IPS-NIHi7 (cell line): ENCODE data around the gene UBE2R2.
"Not testable (repeated sequence)": the region's sequence is repeated elsewhere in the genome, so short reads cannot be mapped to it uniquely, and the experiment has no call there.

Experiments
- DNase-seq: peaks from one replicate; pipeline ENCODE4 v3.0.0; 2012; ENCODE audit warnings: mixed read lengths; ENCODE audit errors: extremely low spot score

Gene UBE2R2

GRCh38 chr9:33799928-33800704 lies 16.8 kb upstream of the UBE2R2 start:
- no peak for DNase-seq

- DNase-seq, result no peak
Measured at GRCh38 chr9:33800886-33801285, 16.1 kb upstream of the UBE2R2 start.

GRCh38 chr9:33801943-33802500 lies 14.9 kb upstream of the UBE2R2 start:
- DNase-seq, result not testable (repeated sequence)

- not testable (repeated sequence) for DNase-seq
Measured at GRCh38 chr9:33804196-33804595, 12.8 kb upstream of the UBE2R2 start.

- DNase-seq, result not testable (repeated sequence)
Measured at GRCh38 chr9:33807156-33807555, 9.8 kb upstream of the UBE2R2 start.

GRCh38 chr9:33808979-33809322 lies 8.0 kb upstream of the UBE2R2 start:
- not testable (repeated sequence) for DNase-seq

- no peak for DNase-seq
Measured at GRCh38 chr9:33809506-33809905, 7.5 kb upstream of the UBE2R2 start.

GRCh38 chr9:33813712-33814641 lies 3.0 kb upstream of the UBE2R2 start:
- DNase-seq, result peak; percentile 26

GRCh38 chr9:33815781-33816180 lies 1.2 kb upstream of the UBE2R2 start:
- no peak for DNase-seq

GRCh38 chr9:33817327-33818166 lies 587 bp downstream of the UBE2R2 start:
- peak; percentile 82 for DNase-seq

GRCh38 chr9:33818167-33818846 lies 1.3 kb downstream of the UBE2R2 start:
- no peak for DNase-seq

- DNase-seq, result no peak
Measured at GRCh38 chr9:33818847-33819500, 2.0 kb downstream of the UBE2R2 start.

- DNase-seq, result no peak
Measured at GRCh38 chr9:33820231-33820745, 3.3 kb downstream of the UBE2R2 start.

- no peak for DNase-seq
Measured at GRCh38 chr9:33823801-33824200, 6.8 kb downstream of the UBE2R2 start.

GRCh38 chr9:33827285-33827684 lies 10.3 kb downstream of the UBE2R2 start:
- DNase-seq, result not testable (repeated sequence)

GRCh38 chr9:33829641-33830230 lies 12.8 kb downstream of the UBE2R2 start:
- not testable (repeated sequence) for DNase-seq

GRCh38 chr9:33835625-33836260 lies 18.8 kb downstream of the UBE2R2 start:
- DNase-seq, result no peak

- DNase-seq, result not testable (repeated sequence)
Measured at GRCh38 chr9:33836261-33836660, 19.3 kb downstream of the UBE2R2 start.

- DNase-seq, result no peak
Measured at GRCh38 chr9:33837138-33837537, 20.2 kb downstream of the UBE2R2 start.
